B cell (primary cell): ENCODE data around the gene ANKRD11. TPM values are rescaled to one million over a fixed set of nuclear protein-coding genes. Genes with fewer than 3 reads are reported as not detected.

Source experiments
- ATAC-seq: fragments of 200-7000 bp; cut with Tn5 transposase; one replicate; pipeline ENCODE4 v1.10.0; 2021; ENCODE audit warnings: low read depth, mild to moderate bottlenecking, moderate number of reproducible peaks, moderate library complexity
- CTCF ChIA-PET: fragments of 350-600 bp; sonication (Branson Sonifier 250); formaldehyde crosslinking; loops from one replicate; lab custom pipeline; 2021; ENCODE audit warnings: antibody characterized with exemption, inconsistent platforms; lab: Charles Lee
- POLR2A ChIA-PET: fragments of 350-600 bp; sonication (Branson Sonifier 250); formaldehyde crosslinking; loops from one replicate; lab custom pipeline; 2021; ENCODE audit warnings: antibody characterized with exemption; lab: Charles Lee
- DNase-seq: peaks from one replicate; pipeline ENCODE4 v3.0.0; 2013
- H2AFZ ChIP-seq: 2 replicates; pipeline ENCODE4 v1.6.1; 2012; ENCODE audit warnings: mild to moderate bottlenecking, low read depth, low read length; ENCODE audit not compliant: insufficient read depth, poor library complexity, severe bottlenecking
- H3K27ac ChIP-seq, 2 donors: 1 replicate in 1 of 2; 2 replicates in 1 of 2; pipeline ENCODE4 v1.5.1; 2012 to 2013; ENCODE audit warnings: low read length in 2 of 2, mild to moderate bottlenecking in 2 of 2, moderate library complexity in 1 of 2
- H3K27me3 ChIP-seq, 4 experiments: fragments of 200-600 bp in 1 of 4; sonication (generic) in 1 of 4; replicated peaks in 1 of 4; 1 replicate in 2 of 4; 2 replicates in 2 of 4; pipeline versions ENCODE4 v1.6.1 to v1.7.0; 2013 to 2016; ENCODE audit warnings: low read length in 3 of 4, mild to moderate bottlenecking in 2 of 4, mixed read lengths in 1 of 4, moderate library complexity in 1 of 4; ENCODE audit not compliant: insufficient read depth in 4 of 4, control insufficient read depth in 3 of 4; ENCODE audit errors: control extremely low read depth in 1 of 4
- H3K36me3 ChIP-seq, 2 experiments: replicated peaks in 1 of 2; 1 replicate in 1 of 2; 2 replicates in 1 of 2; pipeline versions ENCODE4 v1.6.1 to v1.7.1; 2013; ENCODE audit warnings: low read length in 1 of 2; ENCODE audit not compliant: insufficient read depth in 2 of 2, control insufficient read depth in 1 of 2; ENCODE audit errors: control extremely low read depth in 1 of 2, extremely low read depth in 1 of 2
- H3K4me1 ChIP-seq, 2 donors: fragments of 200-600 bp in 1 of 2; sonication (generic) in 1 of 2; 1 replicate in 1 of 2; 2 replicates in 1 of 2; pipeline versions ENCODE4 v1.5.1 to v1.6.1; 2013 to 2017; ENCODE audit warnings: low read length in 2 of 2; ENCODE audit not compliant: control insufficient read depth in 2 of 2, insufficient read depth in 2 of 2
- H3K4me2 ChIP-seq: replicated peaks from 2 replicates; pipeline ENCODE3; 2012; ENCODE audit warnings: mild to moderate bottlenecking, low read depth, low read length; ENCODE audit not compliant: poor library complexity, severe bottlenecking
- H3K4me3 ChIP-seq, 5 experiments: fragments of 200-600 bp in 1 of 5; sonication (generic) in 1 of 5; 1 replicate in 3 of 5; 2 replicates in 2 of 5; pipeline versions ENCODE4 v1.5.1 to v1.7.0; 2011 to 2016; ENCODE audit warnings: low read length in 4 of 5, mild to moderate bottlenecking in 4 of 5, low read depth in 2 of 5, control low read depth in 1 of 5, moderate library complexity in 1 of 5; ENCODE audit not compliant: insufficient read depth in 1 of 5; ENCODE audit errors: control extremely low read depth in 1 of 5, extremely low read depth in 1 of 5
- H3K79me2 ChIP-seq: fragments of 200-600 bp; sonication (generic); one replicate; pipeline ENCODE4 v1.6.0; 2016; ENCODE audit warnings: low read length; ENCODE audit not compliant: control insufficient read depth, insufficient read depth
- H3K9ac ChIP-seq: fragments of 200-600 bp; sonication (generic); 2 replicates; pipeline ENCODE4 v1.6.1; 2017; ENCODE audit warnings: mild to moderate bottlenecking, low read length, moderate library complexity
- H3K9me3 ChIP-seq, 3 donors: one replicate each; pipeline versions ENCODE4 v1.6.1 to v1.7.1; 2013; ENCODE audit warnings: low read length in 2 of 3; ENCODE audit not compliant: control insufficient read depth in 2 of 3, insufficient read depth in 1 of 3; ENCODE audit errors: control extremely low read depth in 1 of 3
- H4K20me1 ChIP-seq: 2 replicates; pipeline ENCODE4 v1.6.0; 2012; ENCODE audit warnings: mild to moderate bottlenecking, low read length; ENCODE audit not compliant: insufficient read depth, control insufficient read depth, poor library complexity, severe bottlenecking
- H3K27ac Mint-ChIP-seq: one replicate; pipeline ENCODE4 v1.8.0; 2021; ENCODE audit warnings: mixed read lengths
- H3K27me3 Mint-ChIP-seq: one replicate; pipeline ENCODE4 v1.8.0; 2021; ENCODE audit warnings: mixed read lengths
- H3K4me1 Mint-ChIP-seq: one replicate; pipeline ENCODE4 v1.8.0; 2021; ENCODE audit warnings: mixed read lengths
- H3K4me3 Mint-ChIP-seq: one replicate; pipeline ENCODE4 v1.8.0; 2021; ENCODE audit warnings: mixed read lengths
- H3K9me3 Mint-ChIP-seq: one replicate; pipeline ENCODE4 v1.8.0; 2022; ENCODE audit warnings: mixed read lengths; ENCODE audit not compliant: insufficient read depth
- EZH2 ChIP-seq: IDR thresholded peaks from 2 replicates; pipeline ENCODE4 v1.6.1; 2012; ENCODE audit warnings: borderline replicate concordance, low read depth, mild to moderate bottlenecking, moderate library complexity, low read length; ENCODE audit not compliant: insufficient read depth, poor library complexity, severe bottlenecking
- WGBS: methylation state at CpG from one replicate; pipeline ENCODE4 v1.1.5; 2013; ENCODE audit warnings: missing lambda C conversion rate; ENCODE audit not compliant: insufficient coverage; 5-methylcytosine and 5-hydroxymethylcytosine counted together
- intact Hi-C: fragments of 100-400 bp; cut with micrococcal nuclease; formaldehyde crosslinking; loops from one replicate; pipeline ENCODE4 v1.10.0; 2022
- polyA plus RNA-seq: library from polyadenylated mRNA; depleted of rRNA; stranded (reverse); fragments of >200 nt; gene quantifications from 2 replicates; pipeline ENCODE4 v1.2.3, GENCODE V29; 2012
- total RNA-seq, 2 donors: library from RNA; stranded (reverse); fragments of 120-200 nt in 1 of 2; gene quantifications; 1 replicate in 1 of 2; 2 replicates in 1 of 2; pipeline versions ENCODE4 v1.2.3 to v1.2.4, GENCODE V29; 2013 to 2022
- TF ChIP-seq, protein P1 (sequence below): fragments of 200-600 bp; IDR thresholded peaks from one replicate; pipeline ENCODE4 v1.8.0; 2022; ENCODE audit warnings: antibody characterized with exemption, mild to moderate bottlenecking

Gene ANKRD11
- total and polyA plus RNA-seq, 2 donors (not counting 1 experiment from before 2014, with no cell fraction given): 67.9 to 314 TPM

DNA sequence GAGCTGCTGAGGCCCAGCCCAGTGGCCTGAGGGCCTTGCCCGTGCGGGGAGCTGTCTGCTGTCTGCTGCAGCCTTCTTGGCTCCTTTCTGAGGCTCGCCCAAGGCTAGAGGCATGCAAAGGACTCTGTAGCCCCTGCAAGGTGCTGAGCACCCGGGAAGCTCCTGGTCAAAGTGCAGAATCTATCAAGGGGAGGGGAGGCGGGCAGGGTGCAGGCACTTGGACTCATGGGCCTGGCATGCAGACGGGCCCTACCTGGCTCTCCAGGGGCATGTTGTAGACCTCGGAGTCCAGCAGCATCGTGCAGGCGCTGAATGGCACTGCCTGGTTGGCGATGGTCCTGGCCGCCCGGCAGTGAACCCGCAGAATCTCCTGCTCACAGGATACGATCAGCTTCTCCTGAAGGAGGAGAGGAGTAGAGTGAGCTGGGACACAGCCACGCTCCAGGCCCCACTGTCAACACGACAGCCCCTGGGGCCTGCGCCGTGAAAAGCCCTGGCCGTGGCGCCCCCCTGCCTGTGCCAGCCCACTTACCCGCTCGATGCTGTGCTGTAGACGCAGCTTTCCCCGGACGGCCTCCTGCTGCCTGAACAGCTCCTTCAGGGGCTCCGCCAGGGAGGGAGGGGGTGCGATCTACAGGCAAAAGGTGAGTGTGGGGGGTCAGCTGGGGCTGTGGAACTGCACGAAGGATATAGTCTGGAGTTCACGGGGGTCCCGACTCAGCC lies 215.6 kb downstream of the ANKRD11 start:
- no peak overlapping the region for H3K27ac ChIP-seq
- TF ChIP-seq, protein P1, sequence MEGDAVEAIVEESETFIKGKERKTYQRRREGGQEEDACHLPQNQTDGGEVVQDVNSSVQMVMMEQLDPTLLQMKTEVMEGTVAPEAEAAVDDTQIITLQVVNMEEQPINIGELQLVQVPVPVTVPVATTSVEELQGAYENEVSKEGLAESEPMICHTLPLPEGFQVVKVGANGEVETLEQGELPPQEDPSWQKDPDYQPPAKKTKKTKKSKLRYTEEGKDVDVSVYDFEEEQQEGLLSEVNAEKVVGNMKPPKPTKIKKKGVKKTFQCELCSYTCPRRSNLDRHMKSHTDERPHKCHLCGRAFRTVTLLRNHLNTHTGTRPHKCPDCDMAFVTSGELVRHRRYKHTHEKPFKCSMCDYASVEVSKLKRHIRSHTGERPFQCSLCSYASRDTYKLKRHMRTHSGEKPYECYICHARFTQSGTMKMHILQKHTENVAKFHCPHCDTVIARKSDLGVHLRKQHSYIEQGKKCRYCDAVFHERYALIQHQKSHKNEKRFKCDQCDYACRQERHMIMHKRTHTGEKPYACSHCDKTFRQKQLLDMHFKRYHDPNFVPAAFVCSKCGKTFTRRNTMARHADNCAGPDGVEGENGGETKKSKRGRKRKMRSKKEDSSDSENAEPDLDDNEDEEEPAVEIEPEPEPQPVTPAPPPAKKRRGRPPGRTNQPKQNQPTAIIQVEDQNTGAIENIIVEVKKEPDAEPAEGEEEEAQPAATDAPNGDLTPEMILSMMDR: no peak
- no peak for TF ChIP-seq EZH2
- peaks cover 57% of the 10 kb centered on the region for H3K79me2 ChIP-seq
- Mint-ChIP-seq H3K9me3 (no peaks in the 10 kb centered on the region), H3K27ac (no peak overlapping the region), H3K4me1 (no peaks in the 10 kb centered on the region), H3K4me3 (no peak overlapping the region), H3K27me3 (no peaks in the 10 kb centered on the region)
- no peak overlapping the region for H3K4me3 ChIP-seq
- ChIA-PET POLR2A (no interaction called here), CTCF (no interaction called here)
- H3K9ac ChIP-seq: no peak overlapping the region
- DNase-seq (no peak), ATAC-seq (no peak)
- 98% methylated on average over 24 of the region's 30 CpGs for WGBS
- H4K20me1 ChIP-seq: peaks cover 92% of the 10 kb centered on the region
- H3K4me2 ChIP-seq: no peak overlapping the region
- intact Hi-C loops: no loop called here
- H3K9me3 ChIP-seq: no peaks in the 10 kb centered on the region
- no peaks in the 10 kb centered on the region for H3K27me3 ChIP-seq
- H3K4me1 ChIP-seq: no peaks in the 10 kb centered on the region
- H2AFZ ChIP-seq: no peak overlapping the region
- peaks cover 4 to 70% of the 10 kb centered on the region in 2 experiments for H3K36me3 ChIP-seq

DNA sequence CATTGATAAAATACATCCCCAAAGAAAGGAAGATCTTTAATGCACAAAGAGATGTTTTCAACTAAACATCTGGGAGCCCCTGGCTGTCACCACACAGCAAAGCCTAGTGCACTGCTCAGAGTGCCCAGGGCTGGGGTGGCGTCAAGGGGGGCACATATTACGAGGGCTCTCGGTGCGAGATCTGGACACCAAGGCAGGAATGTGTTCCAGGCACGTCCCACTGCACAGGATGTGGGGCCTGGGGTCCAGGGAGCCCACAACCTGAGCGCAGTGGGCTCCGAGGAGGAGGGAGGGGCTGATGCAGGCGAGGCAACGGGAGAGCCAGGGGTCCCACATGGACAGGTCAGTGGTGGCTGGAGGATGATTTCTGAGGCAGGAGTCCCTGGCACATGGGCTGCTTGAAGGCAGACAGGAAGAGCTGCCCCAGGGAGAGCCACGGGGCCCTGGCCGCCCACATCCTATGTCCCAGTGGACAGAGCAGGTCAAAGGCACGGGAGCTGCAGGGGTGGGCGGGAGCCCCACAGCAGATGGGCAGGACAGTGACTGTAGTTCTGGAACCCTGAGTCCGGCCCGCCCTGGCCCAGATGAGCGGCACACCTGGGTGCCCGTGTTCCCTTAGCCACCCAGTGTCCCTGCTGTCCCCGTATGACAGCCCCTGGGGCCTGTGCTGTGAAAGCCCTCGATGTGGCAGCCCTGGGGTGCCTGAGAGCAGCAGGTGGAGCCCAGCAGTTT lies 216.5 kb downstream of the ANKRD11 start:
- Histone ChIP-seq H3K4me3 (no peak overlapping the region), H3K36me3 (peaks cover 6 to 77% of the 10 kb centered on the region in 2 experiments), H3K4me1 (no peaks in the 10 kb centered on the region), H3K27ac (no peak overlapping the region), H3K9ac (no peak overlapping the region), H3K4me2 (no peak overlapping the region), H4K20me1 (peaks cover 92% of the 10 kb centered on the region), H3K9me3 (no peaks in the 10 kb centered on the region), H2AFZ (no peak overlapping the region), H3K79me2 (peaks cover 57% of the 10 kb centered on the region), H3K27me3 (no peaks in the 10 kb centered on the region)
- ChIA-PET CTCF (no interaction called here), POLR2A (no interaction called here)
- Mint-ChIP-seq H3K4me1 (no peaks in the 10 kb centered on the region), H3K27me3 (no peaks in the 10 kb centered on the region), H3K9me3 (no peaks in the 10 kb centered on the region), H3K4me3 (no peak overlapping the region), H3K27ac (no peak overlapping the region)
- DNase-seq (no peak), ATAC-seq (no peak)
- intact Hi-C loops: no loop called here
- TF ChIP-seq EZH2: no peak
- TF ChIP-seq, protein P1: no peak
- over 99% methylated on average over 19 of the region's 19 CpGs for WGBS
